G401.6 (cell line): ENCODE measurements around the gene PPP3R2.
"Not testable (repeated sequence)": the region's sequence is repeated elsewhere in the genome, so short reads cannot be mapped to it uniquely, and the experiment has no call there.

Experiments used
- FAIRE-seq: peaks from 2 replicates; lab custom pipeline; 2012; peaks lifted over from hg19 to GRCh38; lab: Jason Lieb, UNC

Gene PPP3R2

GRCh38 chr9:101587332-101588043, 7.3 kb downstream of the PPP3R2 start:
- no peak for FAIRE-seq

GRCh38 chr9:101586651-101587050, 8.1 kb downstream of the PPP3R2 start:
- FAIRE-seq: no peak

- no peak for FAIRE-seq
Observed at GRCh38 chr9:101585740-101586139, 9.0 kb downstream of the PPP3R2 start.

- no peak for FAIRE-seq
Observed at GRCh38 chr9:101582553-101582952, 12.2 kb downstream of the PPP3R2 start.

- FAIRE-seq: no peak
Observed at GRCh38 chr9:101579711-101580545, 14.8 kb downstream of the PPP3R2 start.

- FAIRE-seq: no peak
Observed at GRCh38 chr9:101578378-101578777, 16.4 kb downstream of the PPP3R2 start.

GRCh38 chr9:101574731-101575333, 19.9 kb downstream of the PPP3R2 start:
- FAIRE-seq: no peak

GRCh38 chr9:101572316-101572715, 22.5 kb downstream of the PPP3R2 start:
- FAIRE-seq: no peak

GRCh38 chr9:101571114-101571513, 23.7 kb downstream of the PPP3R2 start:
- no peak for FAIRE-seq

- no peak for FAIRE-seq
Observed at GRCh38 chr9:101569741-101570501, 24.8 kb downstream of the PPP3R2 start.

GRCh38 chr9:101567725-101568350, 26.9 kb downstream of the PPP3R2 start:
- FAIRE-seq: no peak

- FAIRE-seq: no peak
Observed at GRCh38 chr9:101566904-101567724, 27.7 kb downstream of the PPP3R2 start.

- no peak for FAIRE-seq
Observed at GRCh38 chr9:101564252-101564651, 30.5 kb downstream of the PPP3R2 start.

- FAIRE-seq: no peak
Observed at GRCh38 chr9:101562966-101563365, 31.8 kb downstream of the PPP3R2 start.

GRCh38 chr9:101561740-101562139, 33.0 kb downstream of the PPP3R2 start:
- no peak for FAIRE-seq

GRCh38 chr9:101549472-101550098, 45.2 kb downstream of the PPP3R2 start:
- not testable (repeated sequence) for FAIRE-seq

GRCh38 chr9:101543098-101543735, 51.6 kb downstream of the PPP3R2 start:
- no peak for FAIRE-seq
